BLaER1 (cell line): ENCODE data around the gene LMO1.

Experiments used
- H3K27ac ChIP-seq: shearing (Covaris generic); formaldehyde crosslinking; 2 replicates; pipeline ENCODE4 v1.8.1; 2022
- H3K27me3 ChIP-seq: shearing (Covaris generic); formaldehyde crosslinking; 2 replicates; pipeline ENCODE4 v1.8.1; 2022
- H3K36me3 ChIP-seq: shearing (Covaris generic); formaldehyde crosslinking; 2 replicates; pipeline ENCODE4 v1.8.1; 2022
- H3K4me1 ChIP-seq: shearing (Covaris generic); formaldehyde crosslinking; 2 replicates; pipeline ENCODE4 v1.8.1; 2022
- H3K4me2 ChIP-seq: shearing (Covaris generic); formaldehyde crosslinking; 2 replicates; pipeline ENCODE4 v1.8.1; 2022
- H3K4me3 ChIP-seq: shearing (Covaris generic); formaldehyde crosslinking; 2 replicates; pipeline ENCODE4 v1.8.1; 2022
- H3K9ac ChIP-seq: shearing (Covaris generic); formaldehyde crosslinking; 2 replicates; pipeline ENCODE4 v1.8.1; 2022
- H3K9me3 ChIP-seq: shearing (Covaris generic); formaldehyde crosslinking; 2 replicates; pipeline ENCODE4 v1.8.1; 2022
- H4K20me1 ChIP-seq: shearing (Covaris generic); formaldehyde crosslinking; 2 replicates; pipeline ENCODE4 v1.8.1; 2022
- Cebpa-rat ChIP-seq: shearing (Covaris generic); IDR thresholded peaks from 2 replicates; pipeline ENCODE4 v1.8.1; 2022

The LMO1 gene

GRCh38 chr11:8217926-8218325 lies 45.8 kb downstream of the LMO1 start:
- H3K4me1 ChIP-seq = peaks cover 23% of the 10 kb centered on the region
- 0 out of 2 replicates have a peak overlapping the region, but pooled peaks have one; percentile 18 for H3K9ac ChIP-seq
- H4K20me1 ChIP-seq = no peaks in the 10 kb centered on the region; the same call in 1 of the 2 replicates
- TF ChIP-seq Cebpa-rat = no peak
- peak overlapping the region; percentile 78 for H3K4me2 ChIP-seq
- no peaks in the 10 kb centered on the region for H3K9me3 ChIP-seq
- H3K27me3 ChIP-seq = peaks cover 17% of the 10 kb centered on the region
- no peaks in the 10 kb centered on the region for H3K36me3 ChIP-seq
- H3K27ac ChIP-seq = peak overlapping the region; percentile 50
- H3K4me3 ChIP-seq = 0 out of 2 replicates have a peak overlapping the region, but pooled peaks have one; percentile 2

- no peaks in the 10 kb centered on the region for H3K36me3 ChIP-seq
- H3K27me3 ChIP-seq = peaks cover 17% of the 10 kb centered on the region
- H3K4me2 ChIP-seq = no peak overlapping the region
- H3K4me1 ChIP-seq = peaks cover 17% of the 10 kb centered on the region
- H3K9ac ChIP-seq = no peak overlapping the region
- no peak for TF ChIP-seq Cebpa-rat
- H3K9me3 ChIP-seq = no peaks in the 10 kb centered on the region
- H3K27ac ChIP-seq = no peak overlapping the region
- no peaks in the 10 kb centered on the region for H4K20me1 ChIP-seq
- H3K4me3 ChIP-seq = no peak overlapping the region
Measured at GRCh38 chr11:8217136-8217535, 46.5 kb downstream of the LMO1 start.

GRCh38 chr11:8213376-8213775 lies 50.3 kb downstream of the LMO1 start:
- H4K20me1 ChIP-seq = no peaks in the 10 kb centered on the region
- H3K4me3 ChIP-seq = no peak overlapping the region
- no peaks in the 10 kb centered on the region for H3K27me3 ChIP-seq
- H3K36me3 ChIP-seq = no peaks in the 10 kb centered on the region
- H3K9ac ChIP-seq = no peak overlapping the region
- no peak for TF ChIP-seq Cebpa-rat
- H3K4me2 ChIP-seq = no peak overlapping the region
- no peak overlapping the region for H3K27ac ChIP-seq
- peaks cover 9% of the 10 kb centered on the region for H3K4me1 ChIP-seq
- H3K9me3 ChIP-seq = no peaks in the 10 kb centered on the region

GRCh38 chr11:8209208-8209807 lies 54.4 kb downstream of the LMO1 start:
- Histone ChIP-seq H3K4me1 (peaks cover 27% of the 10 kb centered on the region), H3K4me3 (no peak overlapping the region), H3K4me2 (no peak overlapping the region), H3K27me3 (no peaks in the 10 kb centered on the region), H4K20me1 (no peaks in the 10 kb centered on the region), H3K36me3 (no peaks in the 10 kb centered on the region), H3K27ac (no peak overlapping the region), H3K9me3 (no peaks in the 10 kb centered on the region), H3K9ac (no peak overlapping the region)
- no peak for TF ChIP-seq Cebpa-rat

- TF ChIP-seq Cebpa-rat = no peak
- peak overlapping the region; percentile 82 for H3K27ac ChIP-seq
- H3K27me3 ChIP-seq = no peaks in the 10 kb centered on the region
Measured at GRCh38 chr11:8207080-8208000, 56.3 kb downstream of the LMO1 start.

GRCh38 chr11:8206251-8207079 lies 57.2 kb downstream of the LMO1 start:
- Histone ChIP-seq H3K36me3 (no peaks in the 10 kb centered on the region), H3K4me3 (no peak overlapping the region), H3K4me1 (peaks cover 52% of the 10 kb centered on the region), H3K27ac (peak overlapping the region; percentile 82), H3K27me3 (no peaks in the 10 kb centered on the region), H3K9me3 (no peaks in the 10 kb centered on the region), H4K20me1 (no peaks in the 10 kb centered on the region), H3K4me2 (peak overlapping the region; percentile 79), H3K9ac (peak overlapping the region; percentile 68)
- TF ChIP-seq Cebpa-rat = no peak

More at GRCh38 chr11:8207080-8208000, 56.3 kb downstream of the LMO1 start:
- peak overlapping the region; percentile 79 for H3K4me2 ChIP-seq
- H3K9me3 ChIP-seq = no peaks in the 10 kb centered on the region
- no peak overlapping the region for H3K4me3 ChIP-seq
- H3K4me1 ChIP-seq = peaks cover 43% of the 10 kb centered on the region
- peak overlapping the region; percentile 68 for H3K9ac ChIP-seq
- no peaks in the 10 kb centered on the region for H3K36me3 ChIP-seq
- no peaks in the 10 kb centered on the region for H4K20me1 ChIP-seq

GRCh38 chr11:8205566-8205965 lies 58.1 kb downstream of the LMO1 start:
- no peaks in the 10 kb centered on the region for H3K36me3 ChIP-seq
- no peak for TF ChIP-seq Cebpa-rat
- H3K4me1 ChIP-seq = peaks cover 54% of the 10 kb centered on the region
- H3K9me3 ChIP-seq = no peaks in the 10 kb centered on the region
- no peaks in the 10 kb centered on the region for H4K20me1 ChIP-seq
- H3K4me2 ChIP-seq = peak overlapping the region; percentile 79
- H3K27me3 ChIP-seq = no peaks in the 10 kb centered on the region
- no peak overlapping the region for H3K4me3 ChIP-seq
- H3K9ac ChIP-seq = no peak overlapping the region
- H3K27ac ChIP-seq = peak overlapping the region; percentile 82; the same call in 1 of the 2 replicates

GRCh38 chr11:8204596-8204995 lies 59.1 kb downstream of the LMO1 start:
- Histone ChIP-seq H3K4me2 (no peak overlapping the region), H3K36me3 (no peaks in the 10 kb centered on the region), H3K27me3 (no peaks in the 10 kb centered on the region), H3K27ac (0 out of 2 replicates have a peak overlapping the region, but pooled peaks have one; percentile 9), H4K20me1 (no peaks in the 10 kb centered on the region), H3K9ac (no peak overlapping the region), H3K4me3 (no peak overlapping the region), H3K4me1 (peaks cover 54% of the 10 kb centered on the region), H3K9me3 (no peaks in the 10 kb centered on the region)
- TF ChIP-seq Cebpa-rat = no peak

- Histone ChIP-seq H3K27ac (no peak overlapping the region), H4K20me1 (no peaks in the 10 kb centered on the region), H3K9me3 (no peaks in the 10 kb centered on the region), H3K36me3 (no peaks in the 10 kb centered on the region), H3K27me3 (no peaks in the 10 kb centered on the region), H3K4me3 (no peak overlapping the region), H3K4me1 (peaks cover 54% of the 10 kb centered on the region), H3K4me2 (no peak overlapping the region), H3K9ac (no peak overlapping the region)
- TF ChIP-seq Cebpa-rat = no peak
Measured at GRCh38 chr11:8204025-8204424, 59.7 kb downstream of the LMO1 start.
